Vagina (tissue), 2 donors: ENCODE data around the gene OPN1SW.

ENCODE experiments used
- POLR2A ChIP-seq, 2 donors: fragments of 450-650 bp; IDR thresholded peaks; one replicate each; pipeline ENCODE4 v1.6.1; 2017; ENCODE audit warnings: antibody characterized with exemption in 2 of 2, mild to moderate bottlenecking in 2 of 2, moderate library complexity in 2 of 2
- POLR2AphosphoS5 ChIP-seq, 2 donors: sonication (generic); formaldehyde crosslinking; IDR thresholded peaks; one replicate each; pipeline ENCODE4 v1.9.0; 2017; ENCODE audit warnings: antibody characterized with exemption in 2 of 2, mild to moderate bottlenecking in 2 of 2, low read depth in 1 of 2; ENCODE audit not compliant: insufficient read depth in 1 of 2
- TF ChIP-seq, protein P1 (sequence below), 3 experiments: fragments of 450-650 bp in 2 of 3; fragments of 200-600 bp in 1 of 3; sonication (generic) in 1 of 3; IDR thresholded peaks; one replicate each; pipeline ENCODE4 v1.5.1; 2017 to 2019; ENCODE audit warnings: antibody characterized with exemption in 3 of 3, mild to moderate bottlenecking in 2 of 3, moderate library complexity in 2 of 3

DNA sequence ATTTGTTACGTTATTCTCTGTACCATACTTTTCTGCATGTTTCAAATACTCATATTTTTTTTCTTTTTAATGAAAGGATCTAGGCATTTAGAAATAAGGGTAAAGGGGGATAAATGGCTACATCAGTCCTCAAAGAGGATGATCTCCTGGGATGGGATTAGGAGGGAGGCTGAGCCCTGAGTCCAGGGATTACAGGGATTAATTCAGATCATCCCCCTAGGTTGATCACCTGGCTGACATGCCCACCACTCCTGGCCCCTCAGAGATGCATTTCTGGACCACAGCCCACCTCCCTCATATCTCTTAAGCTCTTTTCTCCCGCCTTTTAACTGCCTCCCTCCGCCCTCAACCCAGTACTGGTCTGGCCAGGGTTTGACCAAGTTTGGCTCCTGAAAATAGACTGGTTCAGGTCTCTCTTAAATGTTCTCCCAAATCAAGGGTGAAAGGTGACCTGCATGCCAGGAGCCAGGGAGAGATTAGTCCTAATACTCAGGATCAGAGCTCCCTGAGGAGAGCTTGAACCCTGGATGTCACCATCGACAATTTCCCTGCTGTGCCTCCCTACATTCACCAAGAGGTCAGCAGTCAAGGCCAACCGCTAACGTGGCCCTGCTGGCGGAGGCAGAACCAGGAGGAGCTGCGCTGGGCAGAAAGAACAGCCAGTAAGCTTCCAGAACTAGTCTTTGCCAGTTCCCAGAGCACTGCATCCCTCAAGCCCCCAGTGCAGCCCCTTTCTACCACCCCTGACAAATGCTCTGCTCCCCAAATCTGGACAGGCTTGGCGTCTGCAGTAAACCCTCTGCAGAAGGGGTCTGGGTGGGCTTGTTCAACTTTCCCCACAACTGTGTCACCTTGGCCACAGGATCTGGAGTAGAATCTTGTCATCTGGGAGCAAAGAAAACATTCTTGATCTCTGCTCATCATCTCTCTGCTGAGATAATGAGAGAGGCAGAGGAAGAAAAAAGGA lies 13.1 kb upstream of the OPN1SW start:
- TF ChIP-seq POLR2AphosphoS5 (IDR thresholded peaks at IDR 0.05; ENCODE audit: insufficient read depth in 1 of 2, low read depth in 1 of 2) (no peak), POLR2A (IDR thresholded peaks at IDR 0.05) (no peak)
- TF ChIP-seq, protein P1, sequence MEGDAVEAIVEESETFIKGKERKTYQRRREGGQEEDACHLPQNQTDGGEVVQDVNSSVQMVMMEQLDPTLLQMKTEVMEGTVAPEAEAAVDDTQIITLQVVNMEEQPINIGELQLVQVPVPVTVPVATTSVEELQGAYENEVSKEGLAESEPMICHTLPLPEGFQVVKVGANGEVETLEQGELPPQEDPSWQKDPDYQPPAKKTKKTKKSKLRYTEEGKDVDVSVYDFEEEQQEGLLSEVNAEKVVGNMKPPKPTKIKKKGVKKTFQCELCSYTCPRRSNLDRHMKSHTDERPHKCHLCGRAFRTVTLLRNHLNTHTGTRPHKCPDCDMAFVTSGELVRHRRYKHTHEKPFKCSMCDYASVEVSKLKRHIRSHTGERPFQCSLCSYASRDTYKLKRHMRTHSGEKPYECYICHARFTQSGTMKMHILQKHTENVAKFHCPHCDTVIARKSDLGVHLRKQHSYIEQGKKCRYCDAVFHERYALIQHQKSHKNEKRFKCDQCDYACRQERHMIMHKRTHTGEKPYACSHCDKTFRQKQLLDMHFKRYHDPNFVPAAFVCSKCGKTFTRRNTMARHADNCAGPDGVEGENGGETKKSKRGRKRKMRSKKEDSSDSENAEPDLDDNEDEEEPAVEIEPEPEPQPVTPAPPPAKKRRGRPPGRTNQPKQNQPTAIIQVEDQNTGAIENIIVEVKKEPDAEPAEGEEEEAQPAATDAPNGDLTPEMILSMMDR (IDR thresholded peaks at IDR 0.05) = no peak
